Kidney (tissue), 14 donors: ENCODE measurements around the gene AMPD3. TPM values are rescaled to one million over a fixed set of nuclear protein-coding genes. Genes with fewer than 3 reads are reported as not detected.

ENCODE experiments used
- DNase-seq, 5 donors: peaks; one replicate each; pipeline ENCODE4 v3.0.0-alpha.2; 2013 to 2020
- FAIRE-seq: peaks from 2 replicates; lab custom pipeline; 2012; peaks lifted over from hg19 to GRCh38; lab: Jason Lieb, UNC
- H3K27ac ChIP-seq, 2 donors: one replicate each; pipeline ENCODE4 v1.7.0; 2013; ENCODE audit warnings: low read depth in 2 of 2, low read length in 2 of 2, inconsistent platforms in 1 of 2
- H3K27me3 ChIP-seq: one replicate; pipeline ENCODE4 v1.7.1; 2013; ENCODE audit warnings: low read length, inconsistent platforms; ENCODE audit not compliant: control insufficient read depth, insufficient read depth
- H3K36me3 ChIP-seq, 3 donors: one replicate each; pipeline versions ENCODE4 v1.7.0 to v1.7.1; 2013; ENCODE audit warnings: low read length in 3 of 3, control low read depth in 1 of 3, inconsistent platforms in 1 of 3; ENCODE audit not compliant: insufficient read depth in 3 of 3, control insufficient read depth in 2 of 3
- H3K4me1 ChIP-seq, 3 donors: one replicate each; pipeline versions ENCODE4 v1.7.0 to v1.7.1; 2013; ENCODE audit warnings: low read length in 3 of 3, inconsistent platforms in 1 of 3, low read depth in 1 of 3; ENCODE audit not compliant: control insufficient read depth in 2 of 3, insufficient read depth in 2 of 3
- H3K4me3 ChIP-seq, 3 donors: one replicate each; pipeline versions ENCODE4 v1.7.0 to v1.8.1; 2013; ENCODE audit warnings: low read length in 3 of 3, control low read depth in 1 of 3, inconsistent platforms in 1 of 3
- H3K9ac ChIP-seq, 3 donors: one replicate each; pipeline versions ENCODE4 v1.7.0 to v1.7.1; 2013; ENCODE audit warnings: low read length in 3 of 3, control low read depth in 1 of 3, inconsistent platforms in 1 of 3
- H3K9me3 ChIP-seq, 3 donors: one replicate each; pipeline versions ENCODE4 v1.7.0 to v1.7.1; 2013; ENCODE audit warnings: low read length in 3 of 3, control low read depth in 1 of 3, inconsistent platforms in 1 of 3; ENCODE audit not compliant: control insufficient read depth in 2 of 3, insufficient read depth in 1 of 3
- intact Hi-C: fragments of 100-400 bp; cut with DNase I; formaldehyde crosslinking; loops from one replicate; pipeline ENCODE4 v1.11.1; 2022
- polyA plus RNA-seq: library from polyadenylated mRNA; stranded (reverse); fragments of 350-450 nt; fragmentation: Illumina TruSeq; extraction: RNeasy Lipid Tissue Mini Kit (QIAGEN cat#74804); gene quantifications from one replicate; pipeline ENCODE4 v1.2.3, GENCODE V29; 2014; ENCODE audit warnings: low read depth, low replicate concordance; ENCODE audit not compliant: insufficient read depth
- total RNA-seq: library from RNA; stranded (reverse); fragmentation: NEBNext Ultra II Directional; extraction: Animal tissue kit (Norgen Biotek cat#: 25700); gene quantifications from one replicate; pipeline ENCODE4 v1.2.1, GENCODE V29; 2021
- TF ChIP-seq, protein P1 (sequence below): IDR thresholded peaks from 3 replicates; pipeline ENCODE4 v1.5.1; 2012; ENCODE audit warnings: mild to moderate bottlenecking, moderate library complexity, borderline replicate concordance; ENCODE audit not compliant: insufficient read depth; ENCODE audit errors: extremely low read depth
- donor health status: control.
- donor health status: control.
- donor health status: control.
- donor health status: control.
- donor health status: control.
- donor health status: DM: yes; HTN: yes; CAD: no.
- donor health status: Normal renal cell carcinoma (clear cell type).

The AMPD3 gene
- total and polyA plus RNA-seq, 2 donors from 2014 or later, result 8.4 to 16.5 TPM

GRCh38 chr11:10478574-10479550 lies 23.8 kb downstream of the AMPD3 start:
- Histone ChIP-seq H3K4me3 (no peak overlapping the region), H3K4me1 (no peaks in the 10 kb centered on the region), H3K9me3 (no peaks in the 10 kb centered on the region), H3K27me3 (no peaks in the 10 kb centered on the region), H3K9ac (no peak overlapping the region), H3K36me3 (peaks cover 0 to 6% (median 3%) of the 10 kb centered on the region in 3 donors), H3K27ac (no peak overlapping the region)
- intact Hi-C loops, result no loop called here
- TF ChIP-seq, protein P1, sequence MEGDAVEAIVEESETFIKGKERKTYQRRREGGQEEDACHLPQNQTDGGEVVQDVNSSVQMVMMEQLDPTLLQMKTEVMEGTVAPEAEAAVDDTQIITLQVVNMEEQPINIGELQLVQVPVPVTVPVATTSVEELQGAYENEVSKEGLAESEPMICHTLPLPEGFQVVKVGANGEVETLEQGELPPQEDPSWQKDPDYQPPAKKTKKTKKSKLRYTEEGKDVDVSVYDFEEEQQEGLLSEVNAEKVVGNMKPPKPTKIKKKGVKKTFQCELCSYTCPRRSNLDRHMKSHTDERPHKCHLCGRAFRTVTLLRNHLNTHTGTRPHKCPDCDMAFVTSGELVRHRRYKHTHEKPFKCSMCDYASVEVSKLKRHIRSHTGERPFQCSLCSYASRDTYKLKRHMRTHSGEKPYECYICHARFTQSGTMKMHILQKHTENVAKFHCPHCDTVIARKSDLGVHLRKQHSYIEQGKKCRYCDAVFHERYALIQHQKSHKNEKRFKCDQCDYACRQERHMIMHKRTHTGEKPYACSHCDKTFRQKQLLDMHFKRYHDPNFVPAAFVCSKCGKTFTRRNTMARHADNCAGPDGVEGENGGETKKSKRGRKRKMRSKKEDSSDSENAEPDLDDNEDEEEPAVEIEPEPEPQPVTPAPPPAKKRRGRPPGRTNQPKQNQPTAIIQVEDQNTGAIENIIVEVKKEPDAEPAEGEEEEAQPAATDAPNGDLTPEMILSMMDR, result no peak
- DNase-seq (no peak), FAIRE-seq (no peak)

DNA sequence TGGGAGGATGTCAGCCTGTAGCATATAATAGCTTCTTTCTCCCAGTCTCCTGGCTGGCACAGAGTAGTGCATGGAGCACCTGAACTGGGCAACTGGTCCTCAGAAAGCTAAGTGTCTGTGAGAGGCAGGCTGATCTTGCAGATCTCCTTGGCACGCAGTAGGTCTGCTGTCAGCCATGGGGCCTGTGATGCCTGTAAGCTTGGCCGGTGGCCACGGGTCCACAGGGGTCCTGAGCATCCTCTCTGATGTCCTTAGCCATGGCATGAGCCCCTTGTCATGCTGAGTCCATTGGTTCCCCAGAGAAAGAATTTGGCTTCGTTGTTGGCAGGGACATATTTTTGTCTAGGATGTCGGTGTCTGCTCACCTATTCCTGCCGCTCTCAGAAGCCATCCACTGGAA lies 25.0 kb downstream of the AMPD3 start:
- H3K4me1 ChIP-seq, result no peaks in the 10 kb centered on the region
- DNase-seq (no peak), FAIRE-seq (no peak)
- H3K27ac ChIP-seq, result no peak overlapping the region
- H3K27me3 ChIP-seq, result no peaks in the 10 kb centered on the region
- H3K4me3 ChIP-seq, result no peak overlapping the region
- intact Hi-C loops, result no loop called here
- H3K36me3 ChIP-seq, result peaks cover 0 to 6% (median 3%) of the 10 kb centered on the region in 3 donors
- H3K9me3 ChIP-seq, result no peaks in the 10 kb centered on the region
- TF ChIP-seq, protein P1, result no peak
- no peak overlapping the region for H3K9ac ChIP-seq

DNA sequence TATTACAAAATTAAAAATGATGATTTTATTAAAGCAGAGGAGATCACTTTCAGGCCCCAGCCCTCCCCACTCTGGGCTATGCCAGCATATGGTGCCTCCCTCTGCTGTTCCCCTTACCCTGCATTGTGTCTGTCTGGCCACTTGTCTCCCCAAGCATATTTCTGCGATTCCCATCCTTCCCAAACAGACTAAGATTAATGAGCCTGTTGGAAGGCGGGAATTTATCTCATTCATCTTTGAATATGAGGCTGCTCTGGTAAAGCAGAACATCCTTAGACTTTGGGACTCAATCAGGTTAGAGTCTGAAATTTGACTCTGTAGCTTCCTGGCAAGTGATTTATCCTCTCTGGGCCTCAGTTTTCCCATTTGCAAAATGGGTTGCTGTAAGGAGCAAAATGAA lies 25.7 kb downstream of the AMPD3 start:
- Histone ChIP-seq H3K4me3 (no peak overlapping the region), H3K27me3 (no peaks in the 10 kb centered on the region), H3K36me3 (peaks cover 0 to 6% (median 3%) of the 10 kb centered on the region in 3 donors), H3K4me1 (no peaks in the 10 kb centered on the region), H3K9me3 (no peaks in the 10 kb centered on the region), H3K9ac (no peak overlapping the region), H3K27ac (no peak overlapping the region)
- intact Hi-C loops, result no loop called here
- TF ChIP-seq, protein P1, result no peak
- no peak for FAIRE-seq
- no peak for DNase-seq
